GM18502 (cell line): ENCODE measurements around the gene NME4.

ENCODE experiments used
- ATAC-seq: cut with Tn5 transposase; IDR thresholded peaks from one replicate; pipeline ENCODE4 v1.9.1; 2021; ENCODE audit warnings: mild to moderate bottlenecking; ENCODE audit not compliant: unreplicated experiment, poor library complexity

The NME4 gene

DNA sequence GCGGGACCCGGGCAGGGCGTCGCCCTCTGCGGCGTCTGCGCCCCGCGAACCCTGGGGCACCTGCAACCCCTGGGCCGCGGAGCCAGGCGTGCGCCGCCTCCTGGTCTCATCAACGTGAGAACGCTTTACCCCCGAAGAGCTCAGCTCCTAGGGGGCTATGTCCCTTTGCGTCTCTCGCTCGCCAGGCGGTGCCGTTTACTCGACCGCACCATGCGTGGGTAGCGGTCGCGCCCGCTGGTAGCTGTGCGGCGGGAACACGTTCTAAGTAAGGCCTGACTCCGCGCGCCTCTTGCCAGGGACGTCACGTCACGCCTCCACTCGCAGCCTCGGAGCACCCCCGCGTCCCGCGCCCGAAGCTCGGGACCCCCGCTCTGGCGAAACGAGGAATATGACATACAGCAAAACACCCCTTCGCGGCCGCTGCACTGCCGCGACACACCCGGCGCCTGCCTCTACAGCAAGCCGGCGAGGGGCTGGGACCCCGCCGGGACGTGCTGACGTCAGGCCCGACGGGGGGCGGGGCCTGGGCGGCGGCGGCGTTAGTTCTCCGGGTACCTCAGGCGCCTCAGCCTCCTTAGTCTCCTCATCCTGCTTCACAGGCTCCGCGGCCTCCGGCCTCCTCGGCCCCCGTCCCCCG, 28.2 kb downstream of the NME4 start, which contains the start of gene RAB11FIP3:
Gene RAB11FIP3, plus strand, starts transcription at position 568 of the 637 bp plus-strand sequence. CDS start 358 bp downstream, outside the sequence.
- ATAC-seq = peak; percentile 87

DNA sequence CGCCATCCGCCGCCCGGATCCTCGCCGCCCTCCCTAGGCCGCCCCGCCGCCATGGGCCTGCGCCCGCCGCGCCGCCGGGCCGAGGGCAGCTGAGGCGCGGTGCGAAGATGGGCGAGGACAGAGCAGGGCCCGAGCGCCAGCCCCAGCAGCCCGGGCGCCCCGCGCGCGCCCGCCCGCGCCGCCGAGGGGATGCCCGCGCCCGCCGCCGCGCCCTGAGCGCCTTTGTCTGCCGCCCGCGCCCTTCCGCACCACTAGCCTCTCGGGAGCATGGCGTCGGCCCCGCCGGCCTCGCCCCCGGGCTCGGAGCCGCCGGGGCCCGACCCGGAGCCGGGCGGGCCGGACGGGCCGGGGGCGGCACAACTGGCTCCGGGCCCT, 28.7 kb downstream of the NME4 start:
- peak; percentile 40 for ATAC-seq

GRCh38 chr16:426115-426905, 29.3 kb downstream of the NME4 start:
- no peak for ATAC-seq

DNA sequence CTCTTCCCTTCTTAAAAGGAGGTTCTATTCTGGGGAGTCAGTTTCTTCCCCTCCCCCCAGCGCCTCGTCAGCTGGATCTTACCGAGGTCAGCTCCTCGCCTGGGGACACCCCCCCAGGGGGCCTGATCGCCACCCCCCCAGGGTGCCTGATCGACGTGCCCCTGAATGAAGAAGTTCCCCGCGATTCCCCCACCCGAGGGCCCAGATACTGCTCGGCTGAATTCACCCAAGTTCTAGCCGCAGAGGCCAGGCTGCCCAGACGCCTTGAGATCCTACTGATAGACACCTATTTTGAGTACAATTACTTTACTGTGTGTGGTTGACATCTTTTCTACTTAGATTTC, 29.9 kb downstream of the NME4 start:
- ATAC-seq = no peak

DNA sequence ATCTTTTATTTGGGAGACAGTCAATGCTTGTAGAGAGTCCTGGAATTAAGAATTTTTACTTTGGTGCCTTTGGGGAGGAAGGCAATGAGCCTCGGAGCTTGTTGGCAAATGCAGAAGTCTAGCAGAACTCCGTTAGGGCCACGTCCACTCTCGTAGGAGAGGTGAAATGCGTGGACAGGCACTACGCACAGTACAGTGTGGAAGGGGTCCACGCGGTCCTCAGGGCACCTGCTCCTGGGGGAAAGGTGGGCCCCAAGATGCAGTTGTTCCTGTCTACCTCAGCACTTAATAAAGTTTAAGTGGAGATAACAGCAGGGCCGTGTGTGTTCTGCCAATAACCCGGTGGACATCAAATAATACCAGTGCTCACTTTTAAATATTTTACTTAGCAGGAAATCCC, 30.3 kb downstream of the NME4 start:
- no peak for ATAC-seq

- ATAC-seq = no peak
These were observed 33.9 kb downstream of the NME4 start for GRCh38 chr16:430904-431303.

DNA sequence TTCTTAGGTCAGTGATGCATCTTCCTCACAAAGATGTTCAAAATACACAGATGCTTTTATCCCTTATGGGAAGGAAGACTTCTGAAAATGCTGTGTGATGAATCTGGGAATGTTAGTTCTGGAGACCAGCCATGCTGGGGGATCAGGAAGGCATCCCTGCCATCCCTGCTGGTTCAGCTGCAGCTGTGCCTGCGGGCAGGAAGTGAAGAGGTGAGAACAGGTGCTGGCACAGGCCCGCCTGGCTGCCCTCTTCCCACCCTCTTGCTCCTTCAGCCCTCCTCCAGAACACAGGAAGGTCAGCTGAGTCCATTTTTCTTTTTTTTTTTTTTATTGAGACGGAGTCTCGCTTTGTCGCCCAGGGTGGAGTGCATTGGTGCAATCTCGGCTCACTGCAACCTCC, 43.6 kb downstream of the NME4 start:
- ATAC-seq = no peak

- no peak for ATAC-seq
These were observed 44.4 kb downstream of the NME4 start for GRCh38 chr16:441447-441846.

- no peak for ATAC-seq
These were observed 46.0 kb downstream of the NME4 start for GRCh38 chr16:442976-443375.

DNA sequence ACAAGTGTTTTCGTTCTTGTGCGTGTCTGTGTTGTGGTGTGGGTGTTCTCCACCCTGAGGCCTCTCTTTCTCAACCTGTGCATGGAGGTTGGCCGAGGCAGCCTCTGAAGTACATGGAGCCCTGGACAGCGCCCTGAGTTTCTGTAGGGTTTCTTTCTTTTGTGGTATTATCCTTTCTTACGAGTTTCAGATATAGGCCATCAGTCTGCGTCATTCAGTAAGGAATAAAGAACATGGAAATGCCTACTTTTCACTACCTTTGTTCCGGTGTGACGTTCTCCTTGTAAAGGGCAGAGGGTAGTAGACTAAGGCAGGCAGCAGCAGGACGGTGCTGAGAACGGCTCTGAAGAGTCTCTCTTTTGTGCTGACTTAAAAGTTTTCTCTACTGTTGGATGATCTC, 47.0 kb downstream of the NME4 start:
- no peak for ATAC-seq

GRCh38 chr16:445566-445965, 48.6 kb downstream of the NME4 start:
- ATAC-seq = no peak
